PC-9 (cell line): ENCODE data around the gene DENND2A. TPM values are rescaled to one million over a fixed set of nuclear protein-coding genes. Genes with fewer than 3 reads are reported as not detected.

Experiments used
- BruUV-seq: library from RNA; stranded (reverse); fragments of 400-500 nt; replicated peaks from 2 replicates; lab custom pipeline; 2021; lab: Mats Ljungman, UMichigan
- CTCF ChIA-PET: fragments of 300-600 bp; sonication (Branson Sonifier 250); formaldehyde crosslinking; loops from one replicate; lab custom pipeline; 2022; ENCODE audit warnings: antibody characterized with exemption; lab: Charles Lee
- POLR2A ChIA-PET: fragments of 300-600 bp; sonication (Branson Sonifier 250); formaldehyde crosslinking; loops from one replicate; lab custom pipeline; 2022; ENCODE audit warnings: antibody characterized with exemption; ENCODE audit not compliant: unreplicated experiment; lab: Charles Lee
- DNase-seq, 2 experiments: peaks; one replicate each; pipeline versions ENCODE4 v3.0.0 to v3.0.0-alpha.2; 2015 to 2022; ENCODE audit warnings: mixed read lengths in 1 of 2
- H2AFZ ChIP-seq: fragments of 200-600 bp; sonication (generic); 2 replicates; pipeline ENCODE4 v1.8.1; 2017; ENCODE audit warnings: antibody characterized with exemption
- H3F3A ChIP-seq: fragments of 200-600 bp; sonication (generic); 2 replicates; pipeline ENCODE4 v1.8.1; 2017; ENCODE audit warnings: antibody characterized with exemption, mild to moderate bottlenecking, low read depth; ENCODE audit not compliant: insufficient read depth
- H3K27ac ChIP-seq: fragments of 200-600 bp; sonication (generic); 2 replicates; pipeline ENCODE4 v1.6.1; 2016; ENCODE audit warnings: mixed run types
- H3K27me3 ChIP-seq: fragments of 200-600 bp; sonication (generic); 2 replicates; pipeline ENCODE4 v1.6.1; 2016; ENCODE audit warnings: low read depth, mixed run types; ENCODE audit not compliant: insufficient read depth
- H3K36me3 ChIP-seq: fragments of 200-600 bp; sonication (generic); 2 replicates; pipeline ENCODE4 v1.6.1; 2016; ENCODE audit warnings: low read depth, mixed run types
- H3K4me1 ChIP-seq: fragments of 200-600 bp; sonication (generic); replicated peaks from 2 replicates; pipeline ENCODE4 v1.6.1; 2016; ENCODE audit warnings: mixed run types; ENCODE audit not compliant: insufficient read depth
- H3K4me2 ChIP-seq: fragments of 200-600 bp; sonication (generic); 2 replicates; pipeline ENCODE4 v1.6.1; 2017; ENCODE audit warnings: mixed run types
- H3K4me3 ChIP-seq: fragments of 200-600 bp; sonication (generic); 2 replicates; pipeline ENCODE4 v1.6.1; 2016; ENCODE audit warnings: mixed run types
- H3K79me2 ChIP-seq: fragments of 200-600 bp; sonication (generic); 2 replicates; pipeline ENCODE4 v1.6.1; 2017; ENCODE audit warnings: low read depth, mixed run types
- H3K9me2 ChIP-seq: fragments of 200-600 bp; sonication (generic); 2 replicates; pipeline ENCODE4 v1.8.1; 2017; ENCODE audit warnings: mild to moderate bottlenecking; ENCODE audit not compliant: insufficient read depth
- H3K9me3 ChIP-seq: fragments of 200-600 bp; sonication (generic); 2 replicates; pipeline ENCODE4 v1.8.1; 2016; ENCODE audit warnings: low read depth; ENCODE audit not compliant: insufficient read depth
- H4K20me1 ChIP-seq: fragments of 200-600 bp; sonication (generic); 2 replicates; pipeline ENCODE4 v1.8.1; 2017; ENCODE audit not compliant: insufficient read depth
- EZH2 ChIP-seq: fragments of 200-600 bp; sonication (generic); IDR thresholded peaks from 2 replicates; pipeline ENCODE4 v1.8.0; 2017; ENCODE audit warnings: antibody characterized with exemption, low read depth
- intact Hi-C: fragments of 100-400 bp; cut with micrococcal nuclease; formaldehyde crosslinking; loops from one replicate; pipeline ENCODE4 v1.10.0; 2022; ENCODE audit not compliant: unreplicated experiment
- total RNA-seq: library from RNA; stranded (reverse); gene quantifications from 2 replicates; pipeline ENCODE4 v1.2.3, GENCODE V29; 2021
- TF ChIP-seq, protein P1 (sequence below): fragments of 200-600 bp; sonication (generic); conservative IDR thresholded peaks from 2 replicates; pipeline ENCODE4 v1.6.1; 2017; ENCODE audit warnings: mixed run types, antibody characterized with exemption, mild to moderate bottlenecking, moderate library complexity

Gene DENND2A
- total RNA-seq, 1 experiment from 2014 or later = 4.2 TPM

DNA sequence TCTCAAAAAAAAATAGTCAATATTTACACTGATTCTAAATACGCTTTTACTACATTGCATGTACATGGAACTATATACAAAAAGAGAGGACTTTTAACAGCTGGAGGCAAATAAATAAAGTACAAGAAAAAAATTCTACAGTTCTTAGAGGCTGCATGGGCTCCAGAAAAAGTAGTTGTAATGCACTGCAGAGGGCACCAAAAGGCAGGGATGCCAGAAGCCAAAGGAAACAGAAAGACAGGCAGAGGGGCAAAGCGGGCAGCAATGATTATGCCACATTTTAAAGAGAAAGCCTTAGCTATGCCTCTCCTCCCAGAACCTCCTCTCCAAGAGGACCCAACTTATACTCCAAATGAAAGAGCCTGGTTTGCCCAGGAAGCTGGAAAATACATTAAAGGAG, 20.5 kb upstream of the DENND2A start:
- Histone ChIP-seq H3K4me3 (no peak overlapping the region), H3F3A (peaks cover 4% of the 10 kb centered on the region; the same call in 1 of the 2 replicates), H3K27me3 (no peaks in the 10 kb centered on the region), H3K36me3 (no peaks in the 10 kb centered on the region), H3K9me2 (no peaks in the 10 kb centered on the region), H4K20me1 (no peaks in the 10 kb centered on the region), H3K9me3 (no peaks in the 10 kb centered on the region), H3K4me2 (no peak overlapping the region), H3K79me2 (no peaks in the 10 kb centered on the region), H3K4me1 (peaks cover 11% of the 10 kb centered on the region), H2AFZ (no peak overlapping the region), H3K27ac (no peak overlapping the region)
- ChIA-PET CTCF (interaction anchor here (0.6 to 1.1 kb wide), 2 partner anchors 143 to 989 kb away, joined by 3 read pairs; no protein-coding TSS in a partner anchor), POLR2A (no interaction called here)
- no TSS peak for BruUV-seq
- intact Hi-C loops = no loop called here
- no peak for TF ChIP-seq EZH2
- TF ChIP-seq, protein P1, sequence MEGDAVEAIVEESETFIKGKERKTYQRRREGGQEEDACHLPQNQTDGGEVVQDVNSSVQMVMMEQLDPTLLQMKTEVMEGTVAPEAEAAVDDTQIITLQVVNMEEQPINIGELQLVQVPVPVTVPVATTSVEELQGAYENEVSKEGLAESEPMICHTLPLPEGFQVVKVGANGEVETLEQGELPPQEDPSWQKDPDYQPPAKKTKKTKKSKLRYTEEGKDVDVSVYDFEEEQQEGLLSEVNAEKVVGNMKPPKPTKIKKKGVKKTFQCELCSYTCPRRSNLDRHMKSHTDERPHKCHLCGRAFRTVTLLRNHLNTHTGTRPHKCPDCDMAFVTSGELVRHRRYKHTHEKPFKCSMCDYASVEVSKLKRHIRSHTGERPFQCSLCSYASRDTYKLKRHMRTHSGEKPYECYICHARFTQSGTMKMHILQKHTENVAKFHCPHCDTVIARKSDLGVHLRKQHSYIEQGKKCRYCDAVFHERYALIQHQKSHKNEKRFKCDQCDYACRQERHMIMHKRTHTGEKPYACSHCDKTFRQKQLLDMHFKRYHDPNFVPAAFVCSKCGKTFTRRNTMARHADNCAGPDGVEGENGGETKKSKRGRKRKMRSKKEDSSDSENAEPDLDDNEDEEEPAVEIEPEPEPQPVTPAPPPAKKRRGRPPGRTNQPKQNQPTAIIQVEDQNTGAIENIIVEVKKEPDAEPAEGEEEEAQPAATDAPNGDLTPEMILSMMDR = no peak
- no peak for DNase-seq

GRCh38 chr7:140659856-140660255, 19.2 kb upstream of the DENND2A start:
- Histone ChIP-seq H2AFZ (no peak overlapping the region), H3K27ac (no peak overlapping the region), H3K4me3 (no peak overlapping the region), H3F3A (peaks cover 6% of the 10 kb centered on the region; the same call in 1 of the 2 replicates), H3K27me3 (no peaks in the 10 kb centered on the region), H3K9me2 (no peaks in the 10 kb centered on the region), H3K9me3 (no peaks in the 10 kb centered on the region), H4K20me1 (no peaks in the 10 kb centered on the region), H3K4me1 (peaks cover 18% of the 10 kb centered on the region), H3K36me3 (no peaks in the 10 kb centered on the region), H3K4me2 (no peak overlapping the region), H3K79me2 (no peaks in the 10 kb centered on the region)
- BruUV-seq = no TSS peak
- TF ChIP-seq EZH2 = no peak
- TF ChIP-seq, protein P1 = no peak
- CTCF ChIA-PET = interaction anchor here (1.1 kb wide), 1 partner anchor 990 kb away, joined by 3 read pairs; no protein-coding TSS in a partner anchor
- POLR2A ChIA-PET = no interaction called here
- peak in 1 of 2 experiments; percentile 25 for DNase-seq
- intact Hi-C loops = loop anchor here (5.0 to 10.0 kb wide), 2 partner anchors 485 to 992 kb away; partner anchors contain the start of gene KDM7A

GRCh38 chr7:140657891-140658290, 17.3 kb upstream of the DENND2A start:
- ChIA-PET POLR2A (no interaction called here), CTCF (no interaction called here)
- Histone ChIP-seq H3F3A (peaks cover 6% of the 10 kb centered on the region; the same call in 1 of the 2 replicates), H2AFZ (no peak overlapping the region), H3K9me2 (no peaks in the 10 kb centered on the region), H3K4me3 (no peak overlapping the region), H3K9me3 (no peaks in the 10 kb centered on the region), H3K4me1 (peaks cover 22% of the 10 kb centered on the region), H3K27ac (no peak overlapping the region), H3K36me3 (no peaks in the 10 kb centered on the region), H3K27me3 (no peaks in the 10 kb centered on the region), H4K20me1 (no peaks in the 10 kb centered on the region), H3K4me2 (no peak overlapping the region), H3K79me2 (no peaks in the 10 kb centered on the region)
- BruUV-seq = no TSS peak
- DNase-seq = peak in 1 of 2 experiments; percentile 17
- TF ChIP-seq, protein P1 = no peak
- TF ChIP-seq EZH2 = no peak
- intact Hi-C loops = loop anchor here (5.0 to 10.0 kb wide), 2 partner anchors 483 to 994 kb away; partner anchors contain the start of gene KDM7A
